GM21737 (cell line): ENCODE measurements around the gene CRISPLD2.

ENCODE experiments used
- ATAC-seq: cut with Tn5 transposase; IDR thresholded peaks from one replicate; pipeline ENCODE4 v1.9.1; 2021; ENCODE audit warnings: mild to moderate bottlenecking, moderate library complexity; ENCODE audit not compliant: unreplicated experiment

CRISPLD2 gene

DNA sequence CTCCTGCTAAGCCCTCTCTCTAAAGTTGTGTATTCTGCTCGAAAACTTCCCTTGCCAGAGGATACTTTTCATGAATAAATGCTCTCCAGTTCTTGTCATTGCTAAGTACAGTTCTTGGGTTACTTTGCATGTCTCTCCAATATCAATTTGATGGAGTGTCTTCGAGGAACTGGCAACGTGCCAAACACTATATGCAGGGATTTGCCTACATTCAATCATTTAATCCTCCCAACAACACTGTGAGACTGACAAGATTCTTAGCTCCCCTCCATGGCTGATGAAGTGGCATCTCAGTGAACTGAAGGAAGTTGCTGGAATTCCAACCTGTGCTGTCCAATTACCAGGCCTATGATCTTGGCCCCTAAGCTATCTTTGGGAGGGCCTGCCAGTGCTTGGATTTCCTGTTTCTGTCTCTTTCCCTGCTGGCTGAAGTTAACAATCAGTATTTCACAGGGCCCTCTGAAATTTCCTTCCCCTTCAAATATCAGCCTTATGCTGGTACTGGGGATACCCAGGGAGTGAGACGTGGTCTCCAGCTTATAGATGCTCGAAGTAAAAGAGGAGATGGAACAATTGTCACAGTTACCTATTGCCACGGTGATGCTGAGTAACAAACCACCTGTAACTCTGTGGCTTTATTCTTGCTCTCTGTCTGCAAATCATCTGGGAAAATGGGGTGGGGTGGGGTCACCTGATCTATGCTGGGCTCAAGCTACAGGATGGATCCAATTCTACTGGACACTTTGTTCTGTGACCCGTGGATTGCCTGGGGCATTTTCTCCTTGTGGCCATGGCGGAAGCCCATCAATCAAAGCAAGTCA lies 19.4 kb upstream of the CRISPLD2 start:
- ATAC-seq, result no peak

DNA sequence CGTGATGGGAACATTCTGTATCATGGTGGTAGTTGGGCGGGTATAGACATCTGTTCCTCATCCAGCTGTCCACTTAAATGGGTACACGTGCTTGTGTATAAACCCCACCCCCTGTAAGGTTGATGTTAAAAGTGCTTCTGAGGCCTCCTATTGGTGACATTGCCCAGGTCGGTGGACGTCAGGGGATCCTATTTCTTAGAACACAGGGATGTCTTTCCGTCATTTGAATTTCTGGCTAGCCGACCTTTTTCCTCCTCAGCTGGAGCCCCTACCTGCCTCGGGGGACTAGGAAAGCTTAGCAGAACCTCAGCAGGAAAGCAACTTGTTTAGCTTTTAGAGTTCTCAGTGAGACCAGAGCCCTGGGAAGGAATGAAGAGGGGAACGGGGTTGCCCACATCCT lies 16.6 kb upstream of the CRISPLD2 start:
- no peak for ATAC-seq

GRCh38 chr16:84804326-84804725 lies 15.5 kb upstream of the CRISPLD2 start:
- ATAC-seq, result no peak

DNA sequence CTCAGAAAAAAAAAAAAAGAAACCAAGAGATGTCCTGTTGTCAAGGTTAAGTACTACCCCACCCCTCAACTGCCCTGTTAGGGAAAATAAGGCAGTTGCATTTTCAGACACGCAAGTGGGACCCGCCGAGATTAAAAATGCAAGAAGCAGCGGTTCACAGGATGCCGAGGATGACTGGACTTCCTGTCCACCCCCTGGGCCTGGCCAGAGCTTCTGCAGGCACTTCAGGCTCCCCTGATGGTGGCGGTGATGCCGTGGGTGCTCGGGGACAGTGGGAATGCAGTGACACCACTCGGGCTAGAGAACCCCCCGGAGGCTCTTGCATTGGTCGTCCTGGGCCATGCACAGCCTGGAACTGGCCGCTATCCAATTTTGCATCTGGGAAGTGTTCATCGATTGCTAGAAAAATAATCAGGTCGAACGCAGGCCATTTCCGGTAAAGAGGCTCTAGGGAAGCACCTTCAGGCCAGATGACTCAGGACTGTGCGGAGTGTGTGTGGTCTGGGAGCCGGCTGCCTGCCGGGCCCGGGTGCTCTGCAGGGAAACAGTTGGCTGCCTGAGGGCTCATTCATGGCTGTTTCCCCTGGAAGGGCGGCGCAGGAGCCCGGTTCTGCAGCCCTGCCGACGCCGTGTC lies 13.4 kb upstream of the CRISPLD2 start:
- no peak for ATAC-seq

DNA sequence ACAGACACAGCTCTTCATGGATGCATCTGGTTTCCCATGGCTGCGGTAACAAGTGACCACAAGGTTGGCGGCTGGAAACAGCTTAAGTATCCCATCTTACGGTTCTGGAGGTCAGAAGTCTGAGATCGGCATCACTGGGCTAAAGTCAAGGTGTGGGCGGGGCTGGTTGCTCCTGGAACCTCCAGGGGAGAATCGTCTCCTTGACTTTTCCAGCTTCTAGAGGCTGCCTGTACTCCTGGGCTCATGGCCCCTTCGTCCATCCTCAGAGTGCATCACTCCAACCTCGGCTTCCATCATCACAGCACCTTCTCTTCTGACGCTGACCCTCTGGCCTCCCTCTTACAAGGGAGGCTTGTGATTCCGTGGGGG lies 12.9 kb upstream of the CRISPLD2 start:
- no peak for ATAC-seq

DNA sequence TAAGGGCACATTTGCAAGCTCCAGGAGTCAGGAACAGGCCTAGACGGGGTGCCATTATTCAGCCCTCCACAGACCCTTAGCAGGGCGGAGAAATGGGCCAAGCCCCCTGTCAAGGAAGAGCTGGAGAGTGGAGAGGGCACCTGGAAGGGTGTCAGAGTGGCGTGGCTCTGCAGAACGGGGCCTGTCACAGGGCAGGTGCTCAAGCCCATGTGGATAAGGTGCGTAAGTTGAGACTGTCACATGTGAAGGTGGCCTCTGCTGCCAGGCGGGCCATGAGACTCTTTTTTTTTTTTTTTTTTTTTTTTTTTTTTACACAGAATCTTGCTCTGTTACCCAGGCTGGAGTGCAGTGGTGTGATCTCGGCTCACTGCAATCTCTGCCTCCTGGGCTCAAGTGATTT lies 12.0 kb upstream of the CRISPLD2 start:
- ATAC-seq, result no peak

DNA sequence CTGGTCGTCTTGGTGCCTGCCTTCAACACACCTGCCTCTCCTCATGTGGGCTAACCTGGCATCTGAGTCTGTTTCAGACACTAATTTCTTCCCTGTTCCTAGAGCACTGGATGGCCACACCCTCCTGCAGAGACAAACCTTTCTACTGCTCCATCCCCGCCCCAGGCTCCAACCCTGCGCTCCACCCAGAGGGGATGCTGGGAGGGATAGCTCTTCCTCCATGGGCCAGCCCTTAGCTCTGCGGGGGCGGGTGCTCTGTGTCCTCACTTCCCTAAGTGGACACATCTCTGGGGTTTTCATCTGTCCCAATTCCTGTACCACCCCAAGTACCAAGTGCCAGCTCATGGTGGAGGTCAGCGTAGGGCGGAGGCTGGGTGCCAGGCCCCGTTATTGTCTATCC lies 11.0 kb upstream of the CRISPLD2 start:
- ATAC-seq, result no peak

DNA sequence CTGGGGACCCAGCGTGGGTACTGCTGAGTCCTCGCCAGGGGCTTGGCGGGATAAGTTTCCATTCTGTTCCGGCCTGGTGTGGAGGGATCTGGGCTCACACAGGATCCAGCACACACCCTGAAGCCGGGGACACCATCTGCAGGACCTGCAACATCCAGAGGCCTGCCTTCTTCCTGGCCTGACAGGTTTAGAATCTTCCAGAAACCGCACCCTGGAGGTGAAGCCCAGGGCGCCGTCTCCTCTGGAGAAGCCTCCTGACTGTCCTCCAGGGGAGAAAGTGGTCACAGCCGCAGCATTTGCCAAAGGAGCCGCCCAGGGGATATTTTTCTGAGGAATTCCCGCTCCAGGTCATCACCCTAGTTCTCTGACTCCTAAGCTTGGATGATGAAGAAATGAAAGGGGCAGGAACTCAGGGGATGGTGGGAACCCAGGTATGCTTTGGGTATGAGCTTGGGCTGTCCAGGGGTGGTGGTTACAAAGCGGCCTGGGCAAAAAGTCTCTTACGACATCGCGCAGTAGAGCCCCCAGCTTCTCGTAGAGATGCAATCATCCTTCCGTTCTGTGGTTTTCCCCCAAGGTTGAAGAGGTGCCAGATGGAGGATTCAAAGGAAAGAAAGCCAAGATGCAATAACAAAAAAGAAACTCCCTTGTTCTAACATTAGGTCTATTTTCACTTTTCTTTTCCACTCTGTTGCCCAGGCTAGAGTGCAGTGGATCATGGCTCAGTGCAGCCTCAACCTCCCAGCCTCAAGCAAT lies 9.1 kb upstream of the CRISPLD2 start:
- ATAC-seq, result no peak

- ATAC-seq, result no peak
Observed at GRCh38 chr16:84811529-84811928, 8.3 kb upstream of the CRISPLD2 start.

GRCh38 chr16:84813141-84813934 lies 6.4 kb upstream of the CRISPLD2 start:
- ATAC-seq, result no peak

- no peak for ATAC-seq
Observed at GRCh38 chr16:84815462-84815861, 4.3 kb upstream of the CRISPLD2 start.

- no peak for ATAC-seq
Observed at GRCh38 chr16:84816023-84816422, 3.8 kb upstream of the CRISPLD2 start.

GRCh38 chr16:84816485-84816884 lies 3.3 kb upstream of the CRISPLD2 start:
- ATAC-seq, result no peak

- no peak for ATAC-seq
Observed at GRCh38 chr16:84817206-84817605, 2.6 kb upstream of the CRISPLD2 start.

DNA sequence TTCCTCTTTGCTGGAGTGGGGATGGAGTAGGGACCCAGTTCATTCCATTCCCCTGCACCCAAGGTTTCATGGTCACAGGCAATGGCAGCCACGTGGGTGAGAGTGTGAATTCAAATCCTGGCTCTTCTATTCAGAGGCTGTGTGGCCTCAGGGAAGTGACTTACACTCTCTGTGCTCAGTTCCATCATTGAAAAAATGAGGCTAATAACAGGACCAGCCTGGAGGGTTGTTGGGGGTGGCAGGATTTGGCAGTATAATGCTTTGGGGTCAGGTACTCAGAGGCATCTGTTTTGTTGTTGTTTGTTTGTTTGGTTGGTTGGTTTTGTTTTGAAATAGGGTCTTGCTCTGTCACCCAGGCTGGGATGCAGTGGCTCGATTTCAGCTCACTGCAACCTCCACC lies 2.2 kb upstream of the CRISPLD2 start:
- no peak for ATAC-seq

DNA sequence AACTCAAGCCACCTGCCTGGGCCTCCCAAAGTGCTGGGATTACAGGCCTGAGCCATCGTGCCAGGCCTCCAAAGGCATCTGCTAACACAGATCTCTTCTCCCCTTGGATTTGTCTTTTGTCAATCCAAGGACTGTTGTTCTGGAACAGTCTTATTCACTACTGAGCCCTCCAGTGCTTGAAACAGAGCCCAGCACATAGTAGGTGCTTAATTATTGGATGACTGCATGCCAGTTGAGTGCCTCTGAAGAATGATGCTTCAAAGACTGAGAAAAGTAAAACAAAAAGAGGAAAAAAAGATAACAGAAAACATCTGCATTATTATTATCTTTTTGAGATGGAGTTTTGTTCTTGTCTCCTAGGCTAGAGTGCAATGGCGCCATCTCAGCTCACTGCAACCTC lies 1.7 kb upstream of the CRISPLD2 start:
- no peak for ATAC-seq

DNA sequence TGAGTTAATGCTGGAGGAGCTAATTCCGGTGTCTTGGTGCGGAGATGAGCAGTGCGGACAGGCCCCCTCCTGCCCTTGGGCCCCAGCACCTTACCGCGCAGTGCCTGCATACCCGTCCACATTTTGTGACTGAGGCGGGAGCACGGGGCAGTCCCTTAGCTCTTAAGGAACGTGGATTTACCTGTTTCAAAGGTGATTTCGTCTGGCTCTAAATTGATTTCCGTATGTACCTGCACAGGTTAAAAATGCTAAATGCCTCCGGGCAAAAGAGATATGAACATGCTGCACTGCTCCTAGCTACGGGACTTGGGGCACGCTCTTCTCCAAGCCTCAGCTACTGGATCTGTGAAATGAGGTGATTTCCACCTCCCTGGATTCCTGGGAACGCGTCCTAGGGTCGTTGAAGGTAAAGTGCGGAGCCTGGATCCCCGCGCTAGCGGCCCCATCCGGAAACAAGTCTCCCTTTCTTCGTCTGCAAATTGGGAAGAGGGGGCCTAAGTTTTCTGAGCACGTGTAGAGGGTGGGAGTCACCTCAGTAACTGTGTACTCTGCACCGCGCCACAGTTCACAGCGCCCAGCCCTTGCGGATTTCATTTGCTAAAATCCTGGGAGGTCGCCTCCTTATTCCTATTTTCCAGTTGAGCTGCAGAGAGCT lies 669 bp upstream of the CRISPLD2 start:
- no peak for ATAC-seq

GRCh38 chr16:84820305-84820684 lies 510 bp downstream of the CRISPLD2 start:
- no peak for ATAC-seq

- ATAC-seq, result no peak
Observed at GRCh38 chr16:84820771-84821170, 986 bp downstream of the CRISPLD2 start.

- ATAC-seq, result no peak
Observed at GRCh38 chr16:84821179-84821578, 1.4 kb downstream of the CRISPLD2 start.
